Trophoblast cell (in vitro differentiated cells and primary cell): ENCODE data around the gene THBS2.
A peak's percentile ranks its signal among the peaks of the same experiment; 100 is the strongest.

Experiments used
- DNase-seq, 2 donors: peaks; one replicate each; pipeline ENCODE4 v3.0.0-alpha.2; 2016
- H2AFZ ChIP-seq: 2 replicates; pipeline ENCODE4 v1.6.1; 2013; ENCODE audit warnings: low read length, moderate library complexity, mild to moderate bottlenecking; ENCODE audit not compliant: insufficient read depth, poor library complexity
- H2AK5ac ChIP-seq: 2 replicates; pipeline ENCODE4 v1.6.1; 2013; ENCODE audit warnings: mild to moderate bottlenecking, low read length
- H2BK120ac ChIP-seq: 2 replicates; pipeline ENCODE4 v1.6.1; 2013; ENCODE audit warnings: low read length, mild to moderate bottlenecking, moderate library complexity; ENCODE audit not compliant: insufficient read depth, poor library complexity
- H2BK12ac ChIP-seq: 2 replicates; pipeline ENCODE4 v1.6.1; 2013; ENCODE audit warnings: mild to moderate bottlenecking, low read length, moderate library complexity
- H2BK5ac ChIP-seq: 2 replicates; pipeline ENCODE4 v1.6.1; 2013; ENCODE audit warnings: low read length, low read depth, moderate library complexity, mild to moderate bottlenecking; ENCODE audit not compliant: poor library complexity
- H3K14ac ChIP-seq: 2 replicates; pipeline ENCODE4 v1.6.1; 2013; ENCODE audit warnings: mild to moderate bottlenecking, low read length
- H3K18ac ChIP-seq: 2 replicates; pipeline ENCODE4 v1.6.1; 2013; ENCODE audit warnings: mild to moderate bottlenecking, low read length
- H3K23ac ChIP-seq: 2 replicates; pipeline ENCODE4 v1.6.1; 2013; ENCODE audit warnings: low read length
- H3K27ac ChIP-seq: 2 replicates; pipeline ENCODE4 v1.5.1; 2013; ENCODE audit warnings: low read depth, mild to moderate bottlenecking, inconsistent platforms, low read length, moderate library complexity
- H3K27me3 ChIP-seq: 2 replicates; pipeline ENCODE4 v1.6.1; 2013; ENCODE audit warnings: inconsistent platforms, mild to moderate bottlenecking, low read length, moderate library complexity; ENCODE audit not compliant: insufficient read depth
- H3K36me3 ChIP-seq, 2 experiments: 1 replicate in 1 of 2; 2 replicates in 1 of 2; pipeline ENCODE4 v1.6.1; 2013; ENCODE audit warnings: low read length in 2 of 2, mild to moderate bottlenecking in 2 of 2, moderate library complexity in 1 of 2; ENCODE audit not compliant: insufficient read depth in 2 of 2, control insufficient read depth in 1 of 2
- H3K4ac ChIP-seq: 2 replicates; pipeline ENCODE4 v1.6.1; 2013; ENCODE audit warnings: low read depth, mild to moderate bottlenecking, low read length, moderate library complexity
- H3K4me1 ChIP-seq, 2 experiments: 1 replicate in 1 of 2; 2 replicates in 1 of 2; pipeline ENCODE4 v1.6.1; 2013; ENCODE audit warnings: low read length in 2 of 2, mild to moderate bottlenecking in 2 of 2, moderate library complexity in 1 of 2; ENCODE audit not compliant: insufficient read depth in 2 of 2, control insufficient read depth in 1 of 2
- H3K4me2 ChIP-seq: 2 replicates; pipeline ENCODE4 v1.6.1; 2013; ENCODE audit warnings: inconsistent platforms, mild to moderate bottlenecking, low read length, moderate library complexity
- H3K4me3 ChIP-seq: 2 replicates; pipeline ENCODE4 v1.5.1; 2013; ENCODE audit warnings: mild to moderate bottlenecking, low read depth, low read length, inconsistent platforms
- H3K79me1 ChIP-seq: one replicate; pipeline ENCODE4 v1.6.1; 2013; ENCODE audit warnings: low read length
- H3K79me2 ChIP-seq: 2 replicates; pipeline ENCODE4 v1.6.1; 2013; ENCODE audit warnings: low read length, mild to moderate bottlenecking; ENCODE audit not compliant: control insufficient read depth, insufficient read depth, poor library complexity
- H3K9ac ChIP-seq: 2 replicates; pipeline ENCODE4 v1.6.1; 2013; ENCODE audit warnings: mild to moderate bottlenecking, low read length
- H3K9me3 ChIP-seq: 2 replicates; pipeline ENCODE4 v1.6.1; 2013; ENCODE audit warnings: low read depth, mild to moderate bottlenecking, control low read depth, inconsistent platforms, low read length; ENCODE audit not compliant: insufficient read depth
- H4K12ac ChIP-seq: 2 replicates; pipeline ENCODE4 v1.6.1; 2013; ENCODE audit warnings: low read depth, mild to moderate bottlenecking, low read length, moderate library complexity
- H4K8ac ChIP-seq: 2 replicates; pipeline ENCODE4 v1.6.1; 2013; ENCODE audit warnings: low read depth, mild to moderate bottlenecking, low read length, moderate library complexity
- H4K91ac ChIP-seq: one replicate; pipeline ENCODE4 v1.6.1; 2013; ENCODE audit warnings: low read depth, mild to moderate bottlenecking, low read length, moderate library complexity
- WGBS: extraction: QIAGEN DNeasy Blood & Tissue Kit; methylation state at CpG from one replicate; pipeline ENCODE4 v1.1.7; 2013; ENCODE audit warnings: missing lambda C conversion rate; ENCODE audit not compliant: insufficient read length, insufficient coverage; ENCODE audit errors: extremely low coverage; 5-methylcytosine and 5-hydroxymethylcytosine counted together

THBS2 gene

GRCh38 chr6:169171951-169172350 is 81.7 kb downstream of the THBS2 start:
- Histone ChIP-seq H3K79me2 (peaks cover 5% of the 10 kb centered on the region), H2AK5ac (no peak overlapping the region), H3K27me3 (no peaks in the 10 kb centered on the region), H4K12ac (no peak overlapping the region), H2BK5ac (peak overlapping the region; percentile 42), H3K27ac (no peak overlapping the region), H3K79me1 (peaks cover 25% of the 10 kb centered on the region), H3K23ac (no peak overlapping the region), H3K18ac (no peak overlapping the region), H3K14ac (peak overlapping the region; percentile 53), H3K4me2 (no peak overlapping the region), H3K36me3 (no peaks in the 10 kb centered on the region), H4K91ac (peak overlapping the region; percentile 60), H4K8ac (no peak overlapping the region), H3K4me3 (no peak overlapping the region), H2AFZ (no peak overlapping the region), H2BK12ac (peak overlapping the region; percentile 74), H3K9ac (no peak overlapping the region), H3K9me3 (no peaks in the 10 kb centered on the region), H3K4ac (peak overlapping the region; percentile 44), H2BK120ac (peak overlapping the region; percentile 61), H3K4me1 (peaks cover 18 to 26% of the 10 kb centered on the region in 2 experiments)
- no CpG with 5 or more reads among the region's 8 CpGs for WGBS
- DNase-seq = peak; percentile 53 to 64

DNA sequence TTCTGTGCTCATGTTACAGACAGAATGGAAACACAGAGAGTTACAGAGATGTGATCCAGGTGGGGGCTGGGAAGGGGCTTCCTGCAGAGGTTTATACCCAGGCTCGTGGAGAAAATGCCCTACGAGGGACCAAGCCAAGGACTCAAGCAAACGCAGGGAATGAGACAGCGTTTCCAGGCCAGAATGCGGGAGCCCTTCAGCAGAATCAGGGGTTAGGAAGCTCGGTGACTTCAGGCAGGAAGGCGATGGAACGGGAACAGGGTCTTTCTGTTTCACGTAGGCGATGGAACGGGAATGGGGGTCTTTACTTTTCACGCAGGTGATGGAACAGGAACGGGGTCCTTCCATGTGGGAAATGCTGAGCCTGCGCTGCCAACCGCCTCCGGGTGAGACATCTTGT is 82.6 kb downstream of the THBS2 start:
- H4K12ac ChIP-seq = no peak overlapping the region
- H4K8ac ChIP-seq = no peak overlapping the region
- H4K91ac ChIP-seq = peak overlapping the region; percentile 42
- H3K4me3 ChIP-seq = peak overlapping the region; percentile 32
- H3K9me3 ChIP-seq = no peaks in the 10 kb centered on the region
- H2BK120ac ChIP-seq = no peak overlapping the region
- H3K27ac ChIP-seq = no peak overlapping the region
- H3K23ac ChIP-seq = no peak overlapping the region
- H2AFZ ChIP-seq = no peak overlapping the region
- H2BK12ac ChIP-seq = peak overlapping the region; percentile 55
- DNase-seq = no peak
- no peak overlapping the region for H2AK5ac ChIP-seq
- no peaks in the 10 kb centered on the region for H3K36me3 ChIP-seq
- H3K18ac ChIP-seq = no peak overlapping the region
- WGBS = no CpG with 5 or more reads among the region's 16 CpGs
- no peak overlapping the region for H3K4ac ChIP-seq
- H3K79me2 ChIP-seq = peaks cover 5% of the 10 kb centered on the region
- no peak overlapping the region for H3K9ac ChIP-seq
- peaks cover 31% of the 10 kb centered on the region for H3K79me1 ChIP-seq
- H3K14ac ChIP-seq = no peak overlapping the region
- no peaks in the 10 kb centered on the region for H3K27me3 ChIP-seq
- H3K4me2 ChIP-seq = no peak overlapping the region
- peaks cover 24 to 30% of the 10 kb centered on the region in 2 experiments for H3K4me1 ChIP-seq
- no peak overlapping the region for H2BK5ac ChIP-seq

DNA sequence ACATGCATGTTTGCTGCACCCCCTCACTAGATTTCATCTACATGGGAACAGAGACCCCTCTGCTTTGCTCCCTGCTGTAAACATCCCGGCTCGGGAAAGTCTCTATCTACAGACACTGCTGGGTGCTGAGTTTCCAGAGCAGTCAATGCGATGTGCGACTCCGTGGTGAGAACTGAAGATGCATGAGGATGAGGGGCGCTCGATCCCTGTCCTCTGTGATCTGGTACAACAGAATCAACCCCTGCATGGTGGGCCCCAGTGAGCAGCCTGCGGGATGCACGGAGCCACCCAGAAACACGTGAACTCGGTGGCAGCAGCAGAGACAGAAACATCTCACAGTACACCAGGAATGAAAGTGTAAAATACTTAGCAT is 83.1 kb downstream of the THBS2 start:
- Histone ChIP-seq H2AFZ (no peak overlapping the region), H4K12ac (no peak overlapping the region)

GRCh38 chr6:169169941-169170582 is 83.6 kb downstream of the THBS2 start:
- Histone ChIP-seq H3K18ac (no peak overlapping the region), H3K4me2 (no peak overlapping the region), H2BK120ac (peak overlapping the region; percentile 5), H2AK5ac (no peak overlapping the region), H3K9me3 (no peaks in the 10 kb centered on the region), H3K27ac (no peak overlapping the region), H3K36me3 (no peaks in the 10 kb centered on the region), H4K12ac (no peak overlapping the region), H4K91ac (peak overlapping the region; percentile 46), H3K14ac (no peak overlapping the region), H2BK12ac (no peak overlapping the region), H2BK5ac (no peak overlapping the region), H3K4me3 (no peak overlapping the region), H2AFZ (no peak overlapping the region), H3K79me1 (peaks cover 33% of the 10 kb centered on the region), H3K27me3 (no peaks in the 10 kb centered on the region), H3K79me2 (peaks cover 5% of the 10 kb centered on the region), H4K8ac (no peak overlapping the region), H3K4ac (no peak overlapping the region), H3K4me1 (peaks cover 26 to 33% of the 10 kb centered on the region in 2 experiments), H3K23ac (no peak overlapping the region), H3K9ac (no peak overlapping the region)
- no CpG with 5 or more reads among the region's 16 CpGs for WGBS
- DNase-seq = no peak

More for the DNA sequence above, 83.1 kb downstream of the THBS2 start:
- H2BK5ac ChIP-seq = no peak overlapping the region
- no peak overlapping the region for H3K23ac ChIP-seq
- H3K4me2 ChIP-seq = no peak overlapping the region
- peaks cover 5% of the 10 kb centered on the region for H3K79me2 ChIP-seq
- no peaks in the 10 kb centered on the region for H3K27me3 ChIP-seq
- no peak overlapping the region for H2BK12ac ChIP-seq
- no peaks in the 10 kb centered on the region for H3K36me3 ChIP-seq
- H3K27ac ChIP-seq = no peak overlapping the region
- H3K14ac ChIP-seq = no peak overlapping the region
- no peak overlapping the region for H3K4ac ChIP-seq
- no peak overlapping the region for H4K8ac ChIP-seq
- no peaks in the 10 kb centered on the region for H3K9me3 ChIP-seq
- no peak overlapping the region for H2AK5ac ChIP-seq
- H3K18ac ChIP-seq = no peak overlapping the region
- no peak overlapping the region for H4K91ac ChIP-seq
- no peak overlapping the region for H2BK120ac ChIP-seq
- no peak for DNase-seq
- no peak overlapping the region for H3K9ac ChIP-seq
- no CpG with 5 or more reads among the region's 11 CpGs for WGBS
- no peak overlapping the region for H3K4me3 ChIP-seq
- peaks cover 33% of the 10 kb centered on the region for H3K79me1 ChIP-seq
- H3K4me1 ChIP-seq = peaks cover 26 to 33% of the 10 kb centered on the region in 2 experiments
